ENCODE measurements around the gene ZNF839. TPM values are rescaled to one million over a fixed set of nuclear protein-coding genes. Genes with fewer than 3 reads are reported as not detected.

Gene ZNF839
- polyA plus RNA-seq, 1 of the 3 experiments (the other 2 are of a cell fraction), result 15.4 TPM

- Histone ChIP-seq H3K27ac (ENCODE audit: low read depth in 2 of 2, low read length in 1 of 2) (no peak overlapping the region), H3K9ac (no peak overlapping the region), H3K36me3 (replicated peaks in 1 of 2; ENCODE audit: control insufficient read depth in 1 of 2, insufficient read depth in 2 of 2, low read length in 1 of 2) (peaks cover 0 to 8% of the 10 kb centered on the region in 2 experiments), H3K79me2 (ENCODE audit: insufficient read depth) (no peaks in the 10 kb centered on the region), H3K4me1 (ENCODE audit: control insufficient read depth in 1 of 2, insufficient read depth in 2 of 2, low read depth in 1 of 2, low read length in 1 of 2) (peaks cover 2 to 27% of the 10 kb centered on the region in 2 experiments; a peak in 2 of 4 replicates), H3K4me2 (no peak overlapping the region), H2AFZ (ENCODE audit: low read depth) (no peak overlapping the region), H3K9me2 (no peaks in the 10 kb centered on the region), H3F3A (replicated peaks; ENCODE audit: insufficient read depth) (peaks cover 21% of the 10 kb centered on the region), H3K9me3 (no peaks in the 10 kb centered on the region), H3K4me3 (ENCODE audit: low read depth in 2 of 2, low read length in 1 of 2) (no peak overlapping the region), H3K27me3 (ENCODE audit: insufficient read depth) (no peaks in the 10 kb centered on the region), H4K20me1 (ENCODE audit: insufficient read depth) (no peaks in the 10 kb centered on the region)
- POLR2A ChIA-PET, result interaction anchor here (0.5 kb wide), 1 partner anchor 1615 kb away, joined by 3 read pairs; no protein-coding TSS in a partner anchor
- TF ChIP-seq FOSL2 (IDR thresholded peaks at IDR 0.05; ENCODE audit: borderline replicate concordance, low read depth), result no peak
- TF ChIP-seq REST (IDR thresholded peaks at IDR 0.05; ENCODE audit: low read depth, low read length), result no peak
- no peak for TF ChIP-seq FOXJ3 (CRISPR knock-in tag; IDR thresholded peaks at IDR 0.05)
- TF ChIP-seq SIN3A (IDR thresholded peaks at IDR 0.05; ENCODE audit: borderline replicate concordance, low read depth, low read length), result no peak
- no peak for TF ChIP-seq TCF12 (IDR thresholded peaks at IDR 0.05)
- TF ChIP-seq USF1 (IDR thresholded peaks at IDR 0.05; ENCODE audit: borderline replicate concordance, low read depth), result no peak
- no peak for TF ChIP-seq ZBTB33 (IDR thresholded peaks at IDR 0.05; ENCODE audit: borderline replicate concordance, low read depth)
- TF ChIP-seq RFX5 (IDR thresholded peaks at IDR 0.05; ENCODE audit: low read length), result no peak
- TF ChIP-seq CHD2 (IDR thresholded peaks at IDR 0.05; ENCODE audit: low read length, partially characterized antibody), result no peak
- CTCF ChIA-PET, result interaction anchor here (0.7 kb wide), 1 partner anchor 741 kb away, joined by 3 read pairs; no protein-coding TSS in a partner anchor
- DNase-seq, result no peak
- WGBS (ENCODE audit: low lambda C conversion rate), result 96% methylated on average over 7 of the region's 7 CpGs
Observed at GRCh38 chr14:102275866-102276265, 43.7 kb upstream of the ZNF839 start.
